ENCODE measurements around the gene PAPOLG.

Gene PAPOLG

DNA sequence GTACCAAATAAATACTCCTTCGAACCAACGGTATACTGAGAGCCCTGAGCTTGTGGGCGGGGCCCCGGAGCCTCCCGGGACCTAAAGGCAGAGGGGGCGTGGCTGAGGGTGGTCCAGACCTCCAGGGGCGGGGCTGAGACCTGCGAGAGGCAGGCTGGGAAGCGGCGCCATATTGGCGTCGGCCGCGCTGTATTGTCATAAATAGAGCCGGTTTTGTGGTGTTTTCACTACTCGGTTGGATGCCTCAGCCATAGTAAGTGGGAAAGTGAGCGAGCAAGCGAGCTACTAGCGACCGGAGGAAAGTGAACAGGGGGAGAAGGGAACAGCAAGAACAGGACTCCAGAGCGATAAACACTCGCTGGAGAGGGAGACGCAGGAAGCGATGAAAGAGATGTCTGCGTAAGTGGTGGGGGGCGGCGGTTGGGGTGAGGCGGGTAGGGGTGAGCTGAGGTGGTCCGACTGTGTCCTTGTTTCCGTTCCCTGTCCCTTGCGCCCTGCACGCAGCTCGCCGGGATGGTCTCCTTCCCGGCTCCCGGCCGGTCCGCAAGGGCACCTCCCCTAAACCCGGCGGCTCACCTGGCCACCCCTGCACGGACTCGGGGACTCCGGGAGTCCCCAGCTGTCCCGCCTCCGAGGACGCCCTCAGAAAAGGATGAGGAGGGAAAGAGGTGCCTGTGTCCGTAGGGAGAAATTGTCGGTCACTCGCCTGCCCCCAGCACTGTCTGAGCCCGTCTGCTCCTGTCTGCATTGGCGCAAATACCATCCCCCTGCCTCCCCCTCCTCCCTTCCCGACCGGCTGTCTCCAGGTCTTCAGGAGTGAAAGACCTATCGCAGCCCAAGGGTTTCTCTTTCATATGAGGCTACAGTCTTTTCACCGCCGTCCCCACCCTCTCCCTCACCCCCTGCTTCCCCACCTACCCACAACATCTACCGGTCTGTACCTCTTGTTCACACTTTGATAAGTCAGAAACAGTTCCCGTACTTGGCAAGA is at the start of gene PAPOLG:
Gene PAPOLG, plus strand, starts transcription at position 172 of the 991 bp plus-strand sequence. Its CDS starts 211 bp downstream, at position 383.
- peak; percentile 66 for DNase-seq (ENCODE audit: low read depth)
- TF ChIP-seq, protein P1, sequence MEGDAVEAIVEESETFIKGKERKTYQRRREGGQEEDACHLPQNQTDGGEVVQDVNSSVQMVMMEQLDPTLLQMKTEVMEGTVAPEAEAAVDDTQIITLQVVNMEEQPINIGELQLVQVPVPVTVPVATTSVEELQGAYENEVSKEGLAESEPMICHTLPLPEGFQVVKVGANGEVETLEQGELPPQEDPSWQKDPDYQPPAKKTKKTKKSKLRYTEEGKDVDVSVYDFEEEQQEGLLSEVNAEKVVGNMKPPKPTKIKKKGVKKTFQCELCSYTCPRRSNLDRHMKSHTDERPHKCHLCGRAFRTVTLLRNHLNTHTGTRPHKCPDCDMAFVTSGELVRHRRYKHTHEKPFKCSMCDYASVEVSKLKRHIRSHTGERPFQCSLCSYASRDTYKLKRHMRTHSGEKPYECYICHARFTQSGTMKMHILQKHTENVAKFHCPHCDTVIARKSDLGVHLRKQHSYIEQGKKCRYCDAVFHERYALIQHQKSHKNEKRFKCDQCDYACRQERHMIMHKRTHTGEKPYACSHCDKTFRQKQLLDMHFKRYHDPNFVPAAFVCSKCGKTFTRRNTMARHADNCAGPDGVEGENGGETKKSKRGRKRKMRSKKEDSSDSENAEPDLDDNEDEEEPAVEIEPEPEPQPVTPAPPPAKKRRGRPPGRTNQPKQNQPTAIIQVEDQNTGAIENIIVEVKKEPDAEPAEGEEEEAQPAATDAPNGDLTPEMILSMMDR (conservative IDR thresholded peaks at IDR 0.05; ENCODE audit: low read depth, low read length) = no peak
- peak within 1 kb of the TSS; percentile 74 for H3K4me3 ChIP-seq (ENCODE audit: low read length)

DNA sequence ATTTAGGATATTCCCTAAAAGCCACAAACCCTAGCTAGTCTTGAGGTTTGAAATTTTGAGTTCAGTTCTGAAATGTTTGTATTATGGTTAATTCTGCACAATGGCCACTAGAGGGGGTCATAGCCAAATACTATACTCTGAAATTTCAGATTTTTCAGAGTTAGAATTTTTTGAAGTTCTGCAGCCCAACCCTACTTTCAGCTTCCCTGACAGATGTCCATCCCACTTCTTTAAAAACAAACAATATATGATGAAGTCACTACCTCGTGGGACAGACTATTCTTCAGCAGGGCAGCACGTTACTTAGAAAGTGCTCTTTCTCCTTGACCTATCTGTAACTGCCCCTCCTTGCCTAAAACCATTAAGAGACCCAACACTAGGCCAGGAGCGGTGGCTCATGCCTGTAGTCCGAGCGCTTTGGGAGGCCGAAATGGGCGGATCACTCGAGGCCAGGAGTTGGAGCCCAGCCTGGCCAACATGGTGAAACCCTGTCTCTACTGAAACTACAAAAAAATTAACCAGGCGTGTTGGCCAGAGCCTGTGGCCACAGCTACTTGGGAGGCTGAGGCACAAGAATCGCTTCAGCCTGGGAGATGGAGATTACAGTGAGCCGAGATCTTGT is 48.2 kb upstream of the PAPOLG start:
- no peak for DNase-seq (ENCODE audit: low read depth)
- TF ChIP-seq, protein P1 (conservative IDR thresholded peaks at IDR 0.05; ENCODE audit: low read depth, low read length) = peak; percentile 63
- H3K4me3 ChIP-seq (ENCODE audit: low read length) = no peak overlapping the region

DNA sequence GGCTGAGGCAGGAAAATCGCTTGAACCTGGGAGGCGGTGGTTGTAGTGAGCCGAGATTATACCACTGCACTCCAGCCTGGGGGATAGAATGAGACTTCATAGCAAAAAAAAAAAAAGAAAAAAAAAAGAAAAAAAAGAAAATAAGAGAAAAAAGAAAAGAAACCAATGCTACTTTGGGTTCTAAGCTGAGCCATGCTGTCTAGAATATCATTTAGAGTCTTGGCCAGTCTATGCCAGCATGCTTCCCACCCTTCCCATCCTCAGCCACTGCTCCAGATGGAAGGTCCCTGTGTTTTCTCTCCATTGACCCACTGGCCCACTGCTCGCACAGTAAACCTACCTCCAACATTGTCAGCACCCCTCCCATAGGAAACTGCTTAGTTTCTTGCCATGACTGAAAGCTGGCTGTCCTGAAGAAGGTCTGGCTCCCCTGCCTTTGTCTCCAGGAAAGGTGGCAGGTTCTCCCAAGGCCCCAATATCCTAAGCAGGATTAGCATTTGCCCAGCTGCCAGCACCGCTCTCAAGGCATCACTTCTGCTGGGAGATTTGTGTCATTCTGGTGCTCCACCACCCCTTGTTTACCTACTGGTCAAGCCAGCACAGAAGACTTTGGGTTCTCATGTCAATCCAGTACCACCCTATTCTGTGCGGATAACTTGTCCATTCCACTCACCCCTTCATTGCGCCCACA is 47.3 kb upstream of the PAPOLG start:
- H3K4me3 ChIP-seq (ENCODE audit: low read length) = no peak overlapping the region
- TF ChIP-seq, protein P1 (conservative IDR thresholded peaks at IDR 0.05; ENCODE audit: low read depth, low read length) = no peak
- no peak for DNase-seq (ENCODE audit: low read depth)

DNA sequence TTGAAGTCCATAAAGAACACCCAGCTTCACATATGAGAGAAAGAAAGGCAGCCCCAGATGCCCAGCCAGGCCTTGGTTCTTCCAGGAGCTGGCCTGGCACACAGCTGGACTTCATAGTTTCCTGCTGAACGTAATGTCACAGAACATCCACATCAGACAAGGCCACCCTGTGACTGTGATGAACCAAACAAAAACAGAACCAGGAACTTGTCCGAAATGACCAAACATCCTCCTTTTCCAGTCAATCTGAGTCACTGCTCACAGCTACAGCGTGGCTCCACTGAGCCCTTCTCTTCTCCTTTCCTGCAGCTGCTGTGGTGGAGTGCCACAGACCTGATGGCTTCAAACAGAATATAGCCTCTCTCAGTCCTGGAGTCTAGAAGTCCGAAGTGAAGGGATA is 45.4 kb upstream of the PAPOLG start:
- no peak for DNase-seq (ENCODE audit: low read depth)
- H3K4me3 ChIP-seq (ENCODE audit: low read length) = no peak overlapping the region
- TF ChIP-seq, protein P1 (conservative IDR thresholded peaks at IDR 0.05; ENCODE audit: low read depth, low read length) = no peak

DNA sequence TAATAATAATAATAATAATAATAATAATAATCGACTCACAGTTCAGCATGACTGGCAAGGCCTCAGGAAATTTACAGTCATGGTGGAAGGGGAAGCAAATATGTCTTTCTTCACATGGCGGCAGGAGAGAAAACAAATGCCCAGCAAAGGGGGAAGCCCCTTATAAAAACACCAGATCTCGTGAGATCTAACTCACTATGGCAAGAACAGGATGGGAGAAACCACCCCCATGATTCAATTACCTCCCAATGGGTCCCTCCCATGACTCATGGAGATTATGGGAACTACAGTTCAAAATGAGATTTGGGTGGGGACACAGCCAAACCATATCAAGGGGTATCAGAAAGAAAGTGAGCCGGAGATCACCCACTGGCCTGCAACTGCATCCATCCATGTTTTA is 40.5 kb upstream of the PAPOLG start:
- TF ChIP-seq, protein P1 (conservative IDR thresholded peaks at IDR 0.05; ENCODE audit: low read depth, low read length) = no peak
- no peak for DNase-seq (ENCODE audit: low read depth)
- no peak overlapping the region for H3K4me3 ChIP-seq (ENCODE audit: low read length)

DNA sequence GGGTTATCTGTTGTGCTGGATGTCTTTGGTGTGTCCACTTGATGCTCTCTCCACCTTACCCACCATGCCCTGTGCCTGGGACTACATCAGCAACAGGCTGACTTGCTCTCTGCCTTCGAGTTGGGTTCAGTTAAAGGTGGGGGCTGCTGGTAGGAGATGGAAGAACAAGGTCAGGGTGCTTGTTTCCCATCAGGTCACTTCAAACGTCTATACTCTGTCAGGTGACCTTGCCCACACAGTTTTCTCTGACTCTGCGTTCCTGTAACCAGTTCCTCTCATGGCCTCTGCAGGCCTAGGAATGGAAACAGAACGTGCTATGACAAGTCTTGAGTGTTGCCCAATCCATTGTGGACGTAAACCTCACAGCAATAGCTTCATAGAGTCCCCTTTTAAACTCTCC is 38.4 kb upstream of the PAPOLG start:
- no peak overlapping the region for H3K4me3 ChIP-seq (ENCODE audit: low read length)
- DNase-seq (ENCODE audit: low read depth) = no peak
- TF ChIP-seq, protein P1 (conservative IDR thresholded peaks at IDR 0.05; ENCODE audit: low read depth, low read length) = no peak

All from retinal pigment epithelial cell (primary cell).